Neural cell (in vitro differentiated cells): ENCODE results near the gene KLHL2. TPM values are rescaled to one million over a fixed set of nuclear protein-coding genes. Genes with fewer than 3 reads are reported as not detected.
"Not testable (repeated sequence)": the region's sequence is repeated elsewhere in the genome, so short reads cannot be mapped to it uniquely, and the experiment has no call there.

Experiments
- H2AFZ ChIP-seq: fragments of 200-600, 300-800 bp; sonication (generic), shearing (Covaris generic); 2 replicates; pipeline ENCODE4 v1.6.0; 2014; ENCODE audit warnings: low read depth, mild to moderate bottlenecking, antibody characterized with exemption, low read length, moderate library complexity
- H3F3A ChIP-seq: fragments of 200-600 bp; shearing (Covaris generic); 2 replicates; pipeline ENCODE4 v1.6.1; 2016; ENCODE audit warnings: mild to moderate bottlenecking, moderate library complexity, mixed read lengths, antibody characterized with exemption, low read length; ENCODE audit not compliant: insufficient read depth, poor library complexity, severe bottlenecking
- H3K27ac ChIP-seq: fragments of 200-600, 300-800 bp; sonication (generic), shearing (Covaris generic); 2 replicates; pipeline ENCODE4 v1.5.1; 2014; ENCODE audit warnings: mild to moderate bottlenecking, low read length, moderate library complexity
- H3K27me3 ChIP-seq: fragments of 300-800, 200-600 bp; sonication (generic), shearing (Covaris generic); 2 replicates; pipeline ENCODE4 v1.6.0; 2014; ENCODE audit warnings: mild to moderate bottlenecking, low read depth, low read length, moderate library complexity; ENCODE audit not compliant: insufficient read depth
- H3K36me3 ChIP-seq: fragments of 300-800, 200-600 bp; sonication (generic), shearing (Covaris generic); 2 replicates; pipeline ENCODE4 v1.5.1; 2014; ENCODE audit warnings: mild to moderate bottlenecking, antibody characterized with exemption, low read length, moderate library complexity; ENCODE audit not compliant: insufficient read depth
- H3K4me2 ChIP-seq: fragments of 300-800, 200-600 bp; sonication (generic), shearing (Covaris generic); 2 replicates; pipeline ENCODE4 v1.6.0; 2014; ENCODE audit warnings: mild to moderate bottlenecking, low read length
- H3K4me3 ChIP-seq: fragments of 300-800, 200-600 bp; sonication (generic), shearing (Covaris generic); 2 replicates; pipeline ENCODE4 v1.5.1; 2014; ENCODE audit warnings: mild to moderate bottlenecking, low read length, moderate library complexity
- H3K79me2 ChIP-seq: fragments of 200-600 bp; shearing (Covaris generic); replicated peaks from 2 replicates; pipeline ENCODE4 v1.6.0; 2014; ENCODE audit warnings: mild to moderate bottlenecking, low read length, moderate library complexity; ENCODE audit not compliant: insufficient read depth
- H3K9ac ChIP-seq: fragments of 300-800, 200-600 bp; sonication (generic), shearing (Covaris generic); 2 replicates; pipeline ENCODE4 v1.6.1; 2016; ENCODE audit warnings: mild to moderate bottlenecking, low read length, mixed read lengths
- H3K9me2 ChIP-seq: fragments of 200-600 bp; shearing (Covaris generic); 2 replicates; pipeline ENCODE4 v1.6.1; 2016; ENCODE audit warnings: mild to moderate bottlenecking, low read length, mixed read lengths; ENCODE audit not compliant: insufficient read depth
- H3K9me3 ChIP-seq: fragments of 200-600, 300-800 bp; sonication (generic), shearing (Covaris generic); 2 replicates; pipeline ENCODE4 v1.6.1; 2016; ENCODE audit warnings: mild to moderate bottlenecking, mixed run types, low read length, moderate library complexity, mixed read lengths
- H4K20me1 ChIP-seq: fragments of 200-600 bp; shearing (Covaris generic); 2 replicates; pipeline ENCODE4 v1.6.1; 2016; ENCODE audit warnings: mild to moderate bottlenecking, mixed run types; ENCODE audit not compliant: insufficient read depth
- CTCF ChIP-seq: fragments of 450-650 bp; IDR thresholded peaks from 2 replicates; pipeline ENCODE4 v1.5.1; 2014; ENCODE audit warnings: antibody characterized with exemption, mild to moderate bottlenecking, moderate library complexity; ENCODE audit not compliant: poor library complexity, severe bottlenecking
- EP300 ChIP-seq: fragments of 450-650 bp; conservative IDR thresholded peaks from 2 replicates; pipeline ENCODE4 v1.6.1; 2014; ENCODE audit warnings: antibody characterized with exemption, mild to moderate bottlenecking, moderate library complexity; ENCODE audit not compliant: poor library complexity, severe bottlenecking
- EZH2 ChIP-seq: fragments of 200-600, 300-800 bp; shearing (Covaris generic), sonication (generic); IDR thresholded peaks from 2 replicates; pipeline ENCODE4 v1.6.1; 2014; ENCODE audit warnings: antibody characterized with exemption, low read length, borderline replicate concordance, mild to moderate bottlenecking; ENCODE audit not compliant: insufficient read depth, poor library complexity, severe bottlenecking
- MXI1 ChIP-seq: fragments of 450-650 bp; conservative IDR thresholded peaks from 2 replicates; pipeline ENCODE4 v1.6.1; 2014; ENCODE audit warnings: antibody characterized with exemption, mild to moderate bottlenecking; ENCODE audit not compliant: poor library complexity, severe bottlenecking
- POLR2AphosphoS5 ChIP-seq: IDR thresholded peaks from 2 replicates; pipeline ENCODE4 v1.6.1; 2012
- RAD21 ChIP-seq: fragments of 450-650 bp; conservative IDR thresholded peaks from 2 replicates; pipeline ENCODE4 v1.6.1; 2014; ENCODE audit warnings: antibody characterized with exemption, mild to moderate bottlenecking, moderate library complexity
- REST ChIP-seq: IDR thresholded peaks from 2 replicates; pipeline ENCODE4 v1.6.1; 2012; ENCODE audit warnings: borderline replicate concordance
- SMC3 ChIP-seq: fragments of 450-650 bp; conservative IDR thresholded peaks from 2 replicates; pipeline ENCODE4 v1.6.1; 2014; ENCODE audit warnings: antibody characterized with exemption, mild to moderate bottlenecking, moderate library complexity; ENCODE audit not compliant: poor library complexity
- TAF1 ChIP-seq: IDR thresholded peaks from 2 replicates; pipeline ENCODE4 v1.6.1; 2012; ENCODE audit warnings: low read depth
- polyA plus RNA-seq: library from polyadenylated mRNA; depleted of rRNA; stranded (reverse); fragments of >200 nt; gene quantifications from 2 replicates; pipeline ENCODE4 v1.2.3, GENCODE V29; 2014

The KLHL2 gene
- polyA plus RNA-seq, 1 donor from 2014 or later = 42.8 TPM

DNA sequence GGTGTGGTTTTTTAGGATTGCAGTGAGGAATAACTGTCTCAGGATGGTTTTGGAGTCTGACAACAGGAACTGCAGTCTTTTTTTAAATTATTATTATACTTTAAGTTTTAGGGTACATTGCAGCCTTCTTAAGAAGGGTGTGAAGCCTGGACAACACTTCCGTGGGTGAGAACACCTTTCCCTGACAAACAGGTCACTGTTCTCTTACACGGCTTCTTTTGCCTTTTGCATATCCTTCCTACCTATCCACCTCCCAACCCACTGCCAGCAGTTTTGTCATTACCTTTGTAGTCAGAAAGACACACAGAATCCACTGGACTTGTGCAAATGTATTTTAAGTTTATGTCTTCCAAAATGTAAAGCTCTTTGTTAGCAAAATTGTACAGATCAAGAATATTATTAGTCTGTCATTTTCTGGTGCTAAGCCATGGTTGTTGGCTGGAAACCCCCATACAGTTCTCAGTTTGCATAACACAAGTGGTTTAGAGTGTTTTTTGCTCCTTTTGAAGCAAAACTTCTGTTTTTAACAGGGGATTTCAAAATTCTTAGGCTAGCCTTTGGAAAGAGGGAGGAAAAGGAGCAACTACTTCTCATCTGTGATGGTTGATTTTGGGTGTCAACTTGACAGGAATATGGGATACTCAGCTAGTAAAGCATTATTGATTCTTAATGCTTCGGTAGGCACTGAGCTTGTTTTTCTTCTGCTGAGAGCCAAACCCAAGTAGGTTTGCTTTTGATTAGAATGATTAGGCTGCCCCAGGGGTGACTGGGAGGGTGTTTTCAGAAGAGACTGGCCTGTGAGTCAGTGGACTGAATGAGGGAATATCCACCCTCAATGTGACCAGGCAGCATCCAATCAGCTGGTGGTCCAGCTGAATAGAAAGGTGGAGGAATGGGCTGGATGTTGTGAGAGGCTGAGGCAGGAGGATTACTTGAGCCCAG is 29.4 kb upstream of the KLHL2 start:
- Histone ChIP-seq H3K27ac (no peak overlapping the region), H2AFZ (no peak overlapping the region), H3K4me3 (no peak overlapping the region), H3K9me3 (no peaks in the 10 kb centered on the region), H4K20me1 (no peaks in the 10 kb centered on the region), H3K9ac (no peak overlapping the region), H3F3A (no peaks in the 10 kb centered on the region), H3K27me3 (no peaks in the 10 kb centered on the region), H3K9me2 (no peaks in the 10 kb centered on the region), H3K4me2 (no peak overlapping the region), H3K79me2 (no peaks in the 10 kb centered on the region), H3K36me3 (no peaks in the 10 kb centered on the region)
- TF ChIP-seq CTCF (no peak), EZH2 (no peak), RAD21 (no peak), POLR2AphosphoS5 (no peak), MXI1 (no peak), EP300 (no peak), SMC3 (no peak), TAF1 (no peak), REST (no peak)

GRCh38 chr4:165184220-165184619 is 23.1 kb upstream of the KLHL2 start:
- H4K20me1 ChIP-seq = no peaks in the 10 kb centered on the region
- TF ChIP-seq REST = no peak
- H3K27me3 ChIP-seq = no peaks in the 10 kb centered on the region
- no peak overlapping the region for H3K4me2 ChIP-seq
- no peak overlapping the region for H3K9ac ChIP-seq
- H2AFZ ChIP-seq = no peak overlapping the region
- H3F3A ChIP-seq = no peaks in the 10 kb centered on the region
- H3K9me2 ChIP-seq = no peaks in the 10 kb centered on the region
- no peak overlapping the region for H3K27ac ChIP-seq
- no peaks in the 10 kb centered on the region for H3K79me2 ChIP-seq
- no peak overlapping the region for H3K4me3 ChIP-seq
- H3K36me3 ChIP-seq = no peaks in the 10 kb centered on the region
- no peaks in the 10 kb centered on the region for H3K9me3 ChIP-seq

- H3K4me2 ChIP-seq, H4K20me1 ChIP-seq, H2AFZ ChIP-seq, H3F3A ChIP-seq, H3K4me3 ChIP-seq, H3K27me3 ChIP-seq, H3K36me3 ChIP-seq, H3K9me2 ChIP-seq, H3K9me3 ChIP-seq, H3K9ac ChIP-seq, H3K79me2 ChIP-seq, H3K27ac ChIP-seq: not testable (repeated sequence)
Measured at GRCh38 chr4:165184998-165185397, 22.4 kb upstream of the KLHL2 start.
